OCI-LY7 (cell line): Measurements from ENCODE around the gene PCDHGA6. TPM values are rescaled to one million over a fixed set of nuclear protein-coding genes. Genes with fewer than 3 reads are reported as not detected.

Source experiments
- BruUV-seq: library from RNA; stranded (reverse); fragments of 400-500 nt; replicated peaks from 2 replicates; lab custom pipeline; 2021; lab: Mats Ljungman, UMichigan
- CTCF ChIA-PET: fragments of 300-600 bp; sonication (Branson Sonifier 250); formaldehyde crosslinking; loops from one replicate; lab custom pipeline; 2022; ENCODE audit warnings: antibody characterized with exemption; ENCODE audit not compliant: unreplicated experiment; lab: Charles Lee
- POLR2A ChIA-PET: fragments of 300-600 bp; sonication (Branson Sonifier 250); formaldehyde crosslinking; loops from one replicate; lab custom pipeline; 2022; ENCODE audit warnings: antibody characterized with exemption; lab: Charles Lee
- DNase-seq: peaks from one replicate; pipeline ENCODE4 v3.0.0-alpha.2; 2015; ENCODE audit warnings: low spot score
- H2AFZ ChIP-seq: fragments of 200-600 bp; sonication (generic), shearing (Covaris generic); 2 replicates; pipeline ENCODE4 v1.6.1; 2014; ENCODE audit warnings: mild to moderate bottlenecking, antibody characterized with exemption, low read length, moderate library complexity
- H3K27ac ChIP-seq: fragments of 200-600 bp; sonication (generic); 2 replicates; pipeline ENCODE4 v1.5.1; 2014; ENCODE audit warnings: mixed run types, low read depth, mild to moderate bottlenecking, moderate library complexity, low read length, inconsistent platforms; ENCODE audit not compliant: poor library complexity, severe bottlenecking
- H3K36me3 ChIP-seq: fragments of 200-600 bp; sonication (generic); 2 replicates; pipeline ENCODE4 v1.6.1; 2014; ENCODE audit warnings: mild to moderate bottlenecking, antibody characterized with exemption, low read length, moderate library complexity, mixed read lengths; ENCODE audit not compliant: insufficient read depth
- H3K4me1 ChIP-seq: fragments of 200-600 bp; sonication (generic); 2 replicates; pipeline ENCODE4 v1.5.1; 2014; ENCODE audit warnings: mild to moderate bottlenecking, low read length; ENCODE audit not compliant: insufficient read depth, poor library complexity, severe bottlenecking
- H3K4me2 ChIP-seq: fragments of 200-600 bp; sonication (generic); 2 replicates; pipeline ENCODE4 v1.6.1; 2014; ENCODE audit warnings: mild to moderate bottlenecking, low read length
- H3K4me3 ChIP-seq: fragments of 200-600 bp; sonication (generic); 2 replicates; pipeline ENCODE4 v1.5.1; 2014; ENCODE audit warnings: mild to moderate bottlenecking, low read depth, low read length; ENCODE audit not compliant: poor library complexity, severe bottlenecking
- H3K79me2 ChIP-seq: fragments of 200-600 bp; sonication (generic); 2 replicates; pipeline ENCODE4 v1.6.1; 2016; ENCODE audit warnings: low read depth, mild to moderate bottlenecking, low read length, moderate library complexity, mixed read lengths; ENCODE audit not compliant: insufficient read depth
- H3K9me2 ChIP-seq: fragments of 200-600 bp; sonication (generic); 2 replicates; pipeline ENCODE4 v1.6.1; 2016; ENCODE audit warnings: mild to moderate bottlenecking, low read length, mixed read lengths; ENCODE audit not compliant: insufficient read depth
- H3K9me3 ChIP-seq: fragments of 200-600 bp; sonication (generic); 2 replicates; pipeline ENCODE4 v1.6.1; 2014; ENCODE audit warnings: mild to moderate bottlenecking, mixed run types, low read length, mixed read lengths
- H4K20me1 ChIP-seq: fragments of 200-600 bp; sonication (generic); 2 replicates; pipeline ENCODE4 v1.6.1; 2014; ENCODE audit warnings: mild to moderate bottlenecking, antibody characterized with exemption, low read length, moderate library complexity, mixed read lengths; ENCODE audit not compliant: insufficient read depth
- EZH2phosphoT487 ChIP-seq: fragments of 200-600 bp; sonication (generic); IDR thresholded peaks from 2 replicates; pipeline ENCODE4 v1.6.1; 2018; ENCODE audit warnings: low read depth, borderline replicate concordance, mild to moderate bottlenecking, mixed run types, antibody characterized with exemption, low read length, moderate library complexity, mixed read lengths
- intact Hi-C: fragments of 100-400 bp; cut with micrococcal nuclease; formaldehyde crosslinking; loops from one replicate; pipeline ENCODE4 v1.10.0; 2022; ENCODE audit not compliant: unreplicated experiment
- total RNA-seq, 2 experiments: library from RNA; depleted of rRNA in 1 of 2; stranded (reverse); fragments of >200 nt in 1 of 2; shearing (Covaris generic) in 1 of 2; gene quantifications; 2 replicates each; pipeline ENCODE4 v1.2.3, GENCODE V29; 2014 to 2022
- TF ChIP-seq, protein P1 (sequence below): fragments of 200-600 bp; sonication (generic); conservative IDR thresholded peaks from 2 replicates; pipeline ENCODE4 v1.5.1; 2014; ENCODE audit warnings: mild to moderate bottlenecking, antibody characterized with exemption, low read length, moderate library complexity, mixed read lengths

The PCDHGA6 gene
- total RNA-seq, 2 experiments from 2014 or later: 5.5 to 6.3 TPM

GRCh38 chr5:141399555-141400258 is 26.0 kb downstream of the PCDHGA6 start:
- Histone ChIP-seq H3K4me3 (no peak overlapping the region), H4K20me1 (no peaks in the 10 kb centered on the region), H3K36me3 (no peaks in the 10 kb centered on the region), H3K4me1 (no peaks in the 10 kb centered on the region), H2AFZ (no peak overlapping the region), H3K79me2 (no peaks in the 10 kb centered on the region), H3K9me3 (no peaks in the 10 kb centered on the region), H3K4me2 (no peak overlapping the region), H3K27ac (no peak overlapping the region), H3K9me2 (no peaks in the 10 kb centered on the region)
- CTCF ChIA-PET: interaction anchor here (0.5 kb wide), 1 partner anchor 98 kb away, joined by 3 read pairs; no protein-coding TSS in a partner anchor
- no peak for TF ChIP-seq EZH2phosphoT487
- TF ChIP-seq, protein P1, sequence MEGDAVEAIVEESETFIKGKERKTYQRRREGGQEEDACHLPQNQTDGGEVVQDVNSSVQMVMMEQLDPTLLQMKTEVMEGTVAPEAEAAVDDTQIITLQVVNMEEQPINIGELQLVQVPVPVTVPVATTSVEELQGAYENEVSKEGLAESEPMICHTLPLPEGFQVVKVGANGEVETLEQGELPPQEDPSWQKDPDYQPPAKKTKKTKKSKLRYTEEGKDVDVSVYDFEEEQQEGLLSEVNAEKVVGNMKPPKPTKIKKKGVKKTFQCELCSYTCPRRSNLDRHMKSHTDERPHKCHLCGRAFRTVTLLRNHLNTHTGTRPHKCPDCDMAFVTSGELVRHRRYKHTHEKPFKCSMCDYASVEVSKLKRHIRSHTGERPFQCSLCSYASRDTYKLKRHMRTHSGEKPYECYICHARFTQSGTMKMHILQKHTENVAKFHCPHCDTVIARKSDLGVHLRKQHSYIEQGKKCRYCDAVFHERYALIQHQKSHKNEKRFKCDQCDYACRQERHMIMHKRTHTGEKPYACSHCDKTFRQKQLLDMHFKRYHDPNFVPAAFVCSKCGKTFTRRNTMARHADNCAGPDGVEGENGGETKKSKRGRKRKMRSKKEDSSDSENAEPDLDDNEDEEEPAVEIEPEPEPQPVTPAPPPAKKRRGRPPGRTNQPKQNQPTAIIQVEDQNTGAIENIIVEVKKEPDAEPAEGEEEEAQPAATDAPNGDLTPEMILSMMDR: no peak
- no TSS peak for BruUV-seq
- POLR2A ChIA-PET: no interaction called here
- DNase-seq: no peak
- intact Hi-C loops: no loop called here

- Histone ChIP-seq H3K9me2 (no peaks in the 10 kb centered on the region), H3K4me2 (no peak within 1 kb of the TSS), H3K4me1 (no peaks in the 10 kb centered on the region), H3K36me3 (no peaks in the 10 kb centered on the region), H3K9me3 (no peaks in the 10 kb centered on the region), H2AFZ (no peak within 1 kb of the TSS), H3K4me3 (no peak within 1 kb of the TSS), H3K27ac (no peak within 1 kb of the TSS), H3K79me2 (no peaks in the 10 kb centered on the region), H4K20me1 (no peaks in the 10 kb centered on the region)
- CTCF ChIA-PET: no interaction called here
- TF ChIP-seq, protein P1: peak; percentile 26; the same call in 1 of the 2 replicates
- no peak for TF ChIP-seq EZH2phosphoT487
- no peak for DNase-seq
- POLR2A ChIA-PET: interaction anchor here (0.6 kb wide), 1 partner anchor 72 kb away, joined by 6 read pairs; no protein-coding TSS in a partner anchor
- no TSS peak for BruUV-seq
- intact Hi-C loops: no loop called here
These were observed 29.0 kb downstream of the PCDHGA6 start, which contains the start of gene PCDHGA9 for GRCh38 chr5:141402553-141403243. Gene PCDHGA9, plus strand, starts transcription at chr5:141402778. Its CDS starts 175 bp downstream, at chr5:141402953.
